Gastroesophageal sphincter (tissue), 3 donors: ENCODE data around the gene TNNI3.

Source experiments
- CTCF ChIP-seq, 4 experiments: fragments of 200-600 bp in 2 of 4; fragments of 450-650 bp in 2 of 4; sonication (generic) in 1 of 4; IDR thresholded peaks; one replicate each; pipeline ENCODE4 v1.5.1; 2017 to 2019; ENCODE audit warnings: antibody characterized with exemption in 4 of 4, mild to moderate bottlenecking in 2 of 4, moderate library complexity in 2 of 4
- POLR2A ChIP-seq, 2 donors: fragments of 450-650 bp; IDR thresholded peaks; one replicate each; pipeline ENCODE4 v1.6.1; 2017; ENCODE audit warnings: antibody characterized with exemption in 2 of 2, mild to moderate bottlenecking in 2 of 2, moderate library complexity in 1 of 2
- POLR2AphosphoS5 ChIP-seq: sonication (generic); formaldehyde crosslinking; IDR thresholded peaks from one replicate; pipeline ENCODE4 v1.6.1; 2017; ENCODE audit warnings: antibody characterized with exemption

- TF ChIP-seq POLR2A (IDR thresholded peaks at IDR 0.05): no peak
- TF ChIP-seq POLR2AphosphoS5: no peak
- TF ChIP-seq CTCF (IDR thresholded peaks at IDR 0.05): no peak
These were observed 39.0 kb downstream of the TNNI3 start for GRCh38 chr19:55118401-55118991.
